HG03520 (cell line): Measurements from ENCODE around the gene ABCC8.

ENCODE experiments used
- ATAC-seq: cut with Tn5 transposase; IDR thresholded peaks from one replicate; pipeline ENCODE4 v1.9.1; 2021; ENCODE audit warnings: mild to moderate bottlenecking, moderate library complexity; ENCODE audit not compliant: unreplicated experiment

Gene ABCC8

DNA sequence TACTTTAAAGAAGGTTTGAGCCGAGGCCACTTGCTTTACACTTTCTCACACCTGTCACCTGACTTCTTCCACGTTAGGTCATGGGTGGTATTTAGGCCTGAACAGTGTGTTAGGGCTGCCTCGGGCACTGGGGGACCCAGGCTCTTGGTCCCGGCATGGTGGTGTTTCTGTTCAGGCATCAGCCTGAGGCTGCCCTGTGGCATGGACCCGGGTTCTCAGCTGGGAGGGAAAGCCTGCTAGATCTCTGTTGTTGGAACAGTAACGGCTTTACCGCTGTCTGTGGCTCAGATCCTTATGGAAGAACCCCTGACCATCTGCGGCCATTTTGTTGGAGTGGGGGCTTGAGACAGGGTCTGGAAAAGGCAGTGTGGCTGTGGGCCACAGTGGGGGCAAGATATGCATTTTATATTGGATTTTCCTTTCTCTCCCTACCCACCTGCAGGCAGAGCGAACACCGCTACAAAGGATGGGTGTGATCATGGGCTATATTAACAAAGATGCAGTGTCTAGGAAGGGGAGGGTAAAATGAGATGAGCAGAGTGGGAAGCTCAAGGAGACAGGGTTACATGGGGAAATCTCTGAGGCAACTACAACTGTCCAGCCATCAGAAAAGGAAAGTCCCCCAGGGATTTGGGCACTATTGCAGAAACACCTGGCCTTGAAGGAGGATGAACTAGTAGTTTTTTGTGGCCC lies 86.5 kb downstream of the ABCC8 start:
- ATAC-seq = no peak

DNA sequence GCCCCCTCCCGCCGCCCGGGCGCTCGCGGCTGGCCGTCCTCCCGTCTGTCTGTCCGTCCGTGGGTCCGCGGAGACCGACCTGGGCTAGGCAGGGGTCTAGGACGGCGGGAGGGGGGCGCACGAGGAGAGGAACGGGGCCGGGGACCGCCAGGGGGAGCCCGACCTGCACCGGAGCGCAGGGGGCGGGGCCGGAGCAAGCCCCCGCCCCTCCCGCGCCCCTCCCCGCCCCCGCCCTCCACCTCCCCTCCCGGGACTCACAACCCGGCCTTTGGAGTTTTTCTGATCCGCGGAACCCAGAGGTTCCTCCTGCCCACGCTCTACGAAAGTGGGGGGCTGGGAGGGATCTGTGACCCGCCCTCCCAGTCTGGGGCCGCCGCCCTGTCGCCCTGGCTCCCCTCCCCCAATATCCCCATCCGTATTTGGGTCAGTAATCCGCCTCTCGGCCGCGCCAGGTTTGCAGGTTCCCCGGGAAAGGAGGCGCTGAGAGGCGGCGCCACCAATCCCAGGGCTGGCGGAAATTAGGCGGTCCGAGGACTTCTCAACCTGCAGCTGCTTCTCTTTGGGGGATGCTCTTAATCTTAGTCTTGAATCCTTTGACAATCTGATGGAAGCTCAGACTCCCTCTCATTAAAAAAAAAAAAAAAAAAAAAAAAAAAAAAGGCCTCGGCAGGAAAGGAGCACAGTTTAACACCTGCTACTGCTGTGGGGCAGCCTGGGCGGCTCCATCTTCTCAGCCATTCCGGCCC lies 87.3 kb downstream of the ABCC8 start:
- peak; percentile 35 for ATAC-seq

DNA sequence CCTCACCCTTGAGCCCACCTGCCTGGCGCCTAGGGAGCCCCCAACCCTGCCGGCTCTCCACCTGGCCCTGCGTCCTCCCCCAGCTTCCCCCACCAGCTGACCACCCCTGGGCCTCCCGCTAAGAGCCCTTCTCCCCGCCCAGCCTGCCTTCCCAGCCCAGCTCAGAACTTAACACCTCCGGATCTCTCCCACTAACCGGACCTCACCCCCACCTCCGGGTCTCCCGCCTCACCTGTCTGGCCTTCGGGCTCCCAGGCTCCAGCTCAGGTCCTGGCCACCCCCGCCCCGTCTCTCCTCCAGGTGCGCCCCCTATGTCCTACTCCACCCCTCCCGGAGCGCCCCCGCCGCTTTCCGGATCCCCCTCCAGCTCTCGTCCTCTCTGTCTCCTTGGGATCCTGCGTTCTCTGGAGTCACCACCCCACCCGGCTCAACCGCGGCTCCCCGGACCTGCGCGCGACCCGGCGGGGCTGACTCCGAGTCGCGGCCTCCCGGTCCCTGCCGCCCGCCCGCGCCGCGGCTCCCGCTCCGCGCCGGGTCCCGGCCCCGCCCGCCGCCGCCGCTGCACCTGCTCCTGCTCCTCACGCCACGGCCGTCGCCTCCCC lies 87.9 kb downstream of the ABCC8 start, which contains the start of gene KCNJ11:
TSS of gene KCNJ11 (minus strand) at position 51 of the 602 bp plus-strand sequence. CDS start 568 bp downstream, outside the sequence.
- ATAC-seq = peak; percentile 35

- ATAC-seq = no peak
These were observed 88.8 kb downstream of the ABCC8 start for GRCh38 chr11:17387811-17388210.

GRCh38 chr11:17387254-17387653 lies 89.4 kb downstream of the ABCC8 start:
- no peak for ATAC-seq

- no peak for ATAC-seq
These were observed 90.1 kb downstream of the ABCC8 start for GRCh38 chr11:17386331-17387084.

DNA sequence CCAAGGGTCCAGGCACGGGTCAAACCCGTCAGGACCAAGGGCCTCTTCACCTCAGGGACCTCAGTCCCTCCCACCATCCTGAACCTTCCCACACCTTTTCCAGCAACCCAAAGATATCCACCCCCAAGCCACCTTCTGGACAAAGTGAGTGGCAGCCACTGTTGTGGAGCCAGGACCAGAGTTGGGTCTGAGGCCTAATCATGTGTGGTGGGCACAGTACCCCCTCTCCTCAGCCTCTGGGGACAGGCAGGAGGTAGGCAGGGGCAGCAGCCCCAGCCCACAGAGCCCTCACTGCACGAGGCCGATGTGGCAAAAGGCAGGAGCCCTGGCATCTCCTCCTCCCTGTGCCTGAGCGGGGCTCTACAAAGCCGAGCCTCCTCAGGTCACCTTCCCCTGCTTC lies 90.7 kb downstream of the ABCC8 start:
- no peak for ATAC-seq

DNA sequence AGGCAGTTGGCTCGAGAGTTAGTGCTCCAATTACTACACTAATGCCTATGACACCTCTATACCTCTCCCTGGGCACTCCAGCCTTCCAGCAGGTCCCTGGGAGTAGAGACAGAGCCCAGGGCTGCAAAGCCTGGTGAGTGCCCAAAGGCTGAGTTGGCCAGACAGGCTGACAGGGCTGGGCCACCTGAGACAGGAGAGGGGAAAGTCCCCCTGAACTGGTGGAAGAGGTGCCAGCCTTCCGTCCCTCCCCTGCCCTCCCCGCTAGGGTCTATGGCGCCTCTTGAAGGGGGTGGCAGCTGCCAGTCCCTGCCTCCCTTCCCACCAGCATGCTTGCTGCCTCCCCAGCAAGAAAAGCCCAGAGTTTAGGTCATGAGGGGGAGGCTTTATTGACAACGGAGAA lies 91.2 kb downstream of the ABCC8 start:
- ATAC-seq = no peak

DNA sequence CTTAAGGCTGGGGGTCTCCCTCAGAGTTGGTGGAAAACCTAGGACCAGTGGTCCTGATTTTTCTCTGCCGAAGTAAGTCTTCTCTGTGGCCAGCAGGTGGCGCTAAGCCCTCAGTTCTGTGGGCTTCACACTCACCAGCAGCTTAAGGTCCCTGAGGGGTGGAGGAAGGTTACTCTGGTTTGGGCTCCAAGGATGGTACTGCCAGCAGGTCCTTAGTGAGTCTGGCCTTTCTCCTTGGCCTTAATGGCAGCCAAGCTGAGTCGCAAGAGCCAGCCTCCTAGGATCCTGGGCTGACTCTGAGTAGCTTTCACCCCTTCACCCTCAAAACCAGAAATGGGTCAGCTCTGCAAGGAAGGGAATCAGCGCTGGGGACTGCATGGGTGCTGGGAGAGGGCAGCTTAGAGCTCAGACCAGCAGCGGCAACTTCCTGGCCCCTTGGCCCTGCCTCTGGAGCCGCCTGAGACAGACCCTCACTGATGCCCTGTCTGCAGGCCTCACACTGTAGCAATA lies 92.6 kb downstream of the ABCC8 start:
- ATAC-seq = peak; percentile 54

DNA sequence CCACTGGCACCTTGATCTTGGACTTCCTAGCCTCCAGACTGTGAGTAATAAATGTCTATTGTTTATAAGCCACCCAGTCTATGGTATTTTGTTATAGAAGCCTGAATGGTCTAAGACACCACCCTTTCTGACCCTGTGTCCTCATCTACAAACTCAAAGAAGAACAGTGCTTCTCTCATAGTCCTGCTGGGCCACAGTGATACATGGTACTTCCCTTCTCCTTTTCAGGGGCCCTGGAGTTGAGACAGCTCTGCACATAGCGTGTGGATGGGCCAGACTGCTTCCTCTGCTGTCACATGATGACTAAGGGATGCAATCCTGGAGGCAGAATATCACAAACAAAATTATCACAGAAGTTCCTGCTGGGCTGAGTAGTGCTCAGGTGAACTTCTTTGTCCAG lies 93.2 kb downstream of the ABCC8 start:
- ATAC-seq = peak; percentile 4

DNA sequence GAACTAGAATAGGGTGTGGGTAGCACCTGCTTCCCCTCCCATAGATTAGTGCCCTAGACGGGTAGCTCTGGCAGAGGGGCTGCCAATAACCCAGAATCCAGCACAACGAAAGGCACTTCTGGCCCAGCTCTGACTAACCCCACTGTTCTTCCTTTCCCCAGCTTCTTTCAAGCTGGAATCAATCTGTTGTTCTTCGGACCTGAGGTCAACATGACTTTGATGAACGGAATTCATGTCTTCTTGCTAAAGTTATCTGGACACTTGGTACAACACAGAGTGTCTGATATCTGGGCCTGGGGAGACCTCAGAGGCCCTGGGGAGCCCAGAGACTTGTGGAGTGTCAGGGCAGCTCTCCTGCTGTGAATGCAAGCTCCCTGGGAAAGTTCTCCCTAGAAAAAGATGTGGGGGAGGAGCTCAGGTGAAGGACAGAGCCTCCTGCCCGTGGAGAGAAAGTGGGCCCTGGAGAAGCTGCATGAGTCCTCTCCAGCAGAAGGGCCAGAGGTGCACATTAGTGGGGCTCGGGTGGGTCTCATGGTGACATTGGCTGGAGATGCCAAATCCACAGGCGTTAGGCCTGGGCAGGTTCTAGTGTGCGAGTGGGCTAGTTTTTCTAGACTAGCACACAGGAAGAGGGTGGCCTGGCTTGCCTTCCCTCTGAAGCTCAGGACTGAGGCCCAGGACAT lies 94.5 kb downstream of the ABCC8 start:
- ATAC-seq = no peak

GRCh38 chr11:17381156-17381555 lies 95.5 kb downstream of the ABCC8 start:
- no peak for ATAC-seq

- no peak for ATAC-seq
These were observed 97.1 kb downstream of the ABCC8 start for GRCh38 chr11:17379383-17380180.

DNA sequence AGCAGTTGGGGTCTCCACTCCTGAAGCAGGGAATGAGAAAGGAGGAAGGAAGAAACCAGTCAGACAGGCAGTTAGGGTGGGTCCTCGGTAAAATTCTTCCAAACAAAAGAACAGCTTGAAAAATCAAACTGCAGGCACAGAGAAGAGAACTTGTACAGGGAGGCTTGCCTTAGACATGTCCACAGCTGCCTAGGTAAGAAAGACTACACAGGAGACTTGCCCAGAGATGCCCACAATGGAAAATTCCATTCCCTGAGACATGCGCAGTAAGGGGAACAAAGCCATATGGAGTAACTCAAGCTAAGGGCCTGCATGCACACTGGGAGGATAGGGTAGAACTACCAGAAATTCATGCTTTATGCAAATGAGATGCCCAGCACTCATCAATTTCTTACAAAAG lies 98.0 kb downstream of the ABCC8 start:
- ATAC-seq = no peak

DNA sequence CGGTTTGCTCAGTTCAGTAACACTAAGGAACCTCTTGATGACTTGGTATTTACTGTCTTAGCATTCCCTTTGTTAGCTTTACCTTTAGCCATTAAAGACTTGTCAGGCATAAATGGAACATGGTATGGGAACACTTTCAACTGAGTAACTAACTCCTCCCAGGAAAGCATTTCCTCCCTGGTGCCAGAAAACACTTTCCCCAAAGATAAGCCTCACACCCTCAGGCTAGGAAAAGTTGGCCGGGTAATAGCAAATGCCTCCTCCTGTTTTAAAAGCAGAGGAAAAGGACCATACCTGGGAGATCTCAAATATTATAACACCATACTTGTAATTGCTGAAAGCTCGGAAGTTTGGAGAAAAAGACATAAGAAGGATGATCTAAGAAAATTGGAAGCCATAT lies 100.2 kb downstream of the ABCC8 start:
- ATAC-seq = no peak

- ATAC-seq = no peak
These were observed 101.1 kb downstream of the ABCC8 start for GRCh38 chr11:17375547-17375946.

GRCh38 chr11:17371614-17372013 lies 105.0 kb downstream of the ABCC8 start:
- no peak for ATAC-seq

GRCh38 chr11:17369684-17370243 lies 106.9 kb downstream of the ABCC8 start:
- no peak for ATAC-seq

- ATAC-seq = no peak
These were observed 107.6 kb downstream of the ABCC8 start for GRCh38 chr11:17369094-17369493.
